Suprapubic skin (tissue), 4 donors: ENCODE results near the gene PAFAH1B1. TPM values are rescaled to one million over a fixed set of nuclear protein-coding genes. Genes with fewer than 3 reads are reported as not detected.
"Not testable (repeated sequence)": the region's sequence is repeated elsewhere in the genome, so short reads cannot be mapped to it uniquely, and the experiment has no call there.

Source experiments
- DNase-seq, 2 donors: peaks; one replicate each; pipeline ENCODE4 v3.0.0-alpha.2; 2019; ENCODE audit warnings: low spot score in 2 of 2
- H3K27ac ChIP-seq: fragments of 200-600 bp; sonication (generic); one replicate; pipeline ENCODE4 v1.5.1; 2019
- H3K27me3 ChIP-seq: fragments of 200-600 bp; sonication (generic); one replicate; pipeline ENCODE4 v1.5.1; 2019
- H3K36me3 ChIP-seq: fragments of 200-600 bp; sonication (generic); one replicate; pipeline ENCODE4 v1.5.1; 2019
- H3K4me1 ChIP-seq: fragments of 200-600 bp; sonication (generic); one replicate; pipeline ENCODE4 v1.5.1; 2019
- H3K4me3 ChIP-seq: fragments of 200-600 bp; sonication (generic); one replicate; pipeline ENCODE4 v1.5.1; 2019; ENCODE audit warnings: mild to moderate bottlenecking
- H3K9me3 ChIP-seq: fragments of 200-600 bp; sonication (generic); one replicate; pipeline ENCODE4 v1.5.1; 2019
- EP300 ChIP-seq: sonication (generic); formaldehyde crosslinking; IDR thresholded peaks from one replicate; pipeline ENCODE4 v1.6.1; 2017; ENCODE audit warnings: antibody characterized with exemption
- POLR2A ChIP-seq, 2 donors: fragments of 450-650 bp; IDR thresholded peaks; one replicate each; pipeline ENCODE4 v1.6.1; 2017; ENCODE audit warnings: antibody characterized with exemption in 2 of 2, mild to moderate bottlenecking in 2 of 2, moderate library complexity in 2 of 2
- POLR2AphosphoS5 ChIP-seq, 3 donors: sonication (generic); formaldehyde crosslinking; IDR thresholded peaks; one replicate each; pipeline ENCODE4 v1.6.1; 2017; ENCODE audit warnings: antibody characterized with exemption in 3 of 3
- WGBS: methylation state at CpG from one replicate; pipeline ENCODE4 v1.1.5; 2018; 5-methylcytosine and 5-hydroxymethylcytosine counted together
- total RNA-seq, 4 donors: library from RNA; depleted of rRNA; stranded (reverse); fragments of >200 nt; gene quantifications; one replicate each; pipeline ENCODE4 v1.1.0, GENCODE V29; 2016
- TF ChIP-seq, protein P1 (sequence below), 2 donors: fragments of 200-600 bp in 1 of 2; fragments of 450-650 bp in 1 of 2; sonication (generic) in 1 of 2; IDR thresholded peaks; one replicate each; pipeline ENCODE4 v1.5.1; 2016 to 2019; ENCODE audit warnings: antibody characterized with exemption in 2 of 2, mild to moderate bottlenecking in 1 of 2, moderate library complexity in 1 of 2

PAFAH1B1 gene
- total RNA-seq, 4 donors from 2014 or later, result 97.4 to 283 (median 125) TPM

DNA sequence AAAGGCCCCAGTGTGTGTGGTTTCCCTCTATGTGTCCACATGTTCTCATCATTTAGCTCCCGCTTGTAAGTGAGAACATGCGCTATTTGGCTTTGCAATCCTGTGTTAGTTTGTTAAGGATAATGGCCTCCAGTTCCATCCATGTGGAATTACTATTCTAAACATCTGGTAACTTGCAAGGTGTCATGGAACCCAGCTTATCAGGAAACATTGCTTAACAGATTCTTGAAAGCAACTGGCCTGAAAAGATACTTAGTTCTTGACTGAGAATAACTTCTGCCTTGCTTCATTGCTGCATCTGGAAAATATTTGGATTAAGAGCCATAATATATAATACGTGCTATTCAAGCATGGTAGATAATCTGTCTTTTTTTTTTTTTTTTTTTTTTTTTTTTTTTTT, 27.8 kb downstream of the PAFAH1B1 start:
- WGBS, result 84% methylated on average over 3 of the region's 3 CpGs
- Histone ChIP-seq H3K36me3 (peaks cover 5% of the 10 kb centered on the region), H3K4me1 (peaks cover 16% of the 10 kb centered on the region), H3K4me3 (no peak overlapping the region), H3K27me3 (no peaks in the 10 kb centered on the region), H3K27ac (no peak overlapping the region), H3K9me3 (no peaks in the 10 kb centered on the region)
- DNase-seq, result no peak
- no peak for TF ChIP-seq POLR2AphosphoS5 (IDR thresholded peaks at IDR 0.05)
- no peak for TF ChIP-seq POLR2A (IDR thresholded peaks at IDR 0.05)
- TF ChIP-seq, protein P1, sequence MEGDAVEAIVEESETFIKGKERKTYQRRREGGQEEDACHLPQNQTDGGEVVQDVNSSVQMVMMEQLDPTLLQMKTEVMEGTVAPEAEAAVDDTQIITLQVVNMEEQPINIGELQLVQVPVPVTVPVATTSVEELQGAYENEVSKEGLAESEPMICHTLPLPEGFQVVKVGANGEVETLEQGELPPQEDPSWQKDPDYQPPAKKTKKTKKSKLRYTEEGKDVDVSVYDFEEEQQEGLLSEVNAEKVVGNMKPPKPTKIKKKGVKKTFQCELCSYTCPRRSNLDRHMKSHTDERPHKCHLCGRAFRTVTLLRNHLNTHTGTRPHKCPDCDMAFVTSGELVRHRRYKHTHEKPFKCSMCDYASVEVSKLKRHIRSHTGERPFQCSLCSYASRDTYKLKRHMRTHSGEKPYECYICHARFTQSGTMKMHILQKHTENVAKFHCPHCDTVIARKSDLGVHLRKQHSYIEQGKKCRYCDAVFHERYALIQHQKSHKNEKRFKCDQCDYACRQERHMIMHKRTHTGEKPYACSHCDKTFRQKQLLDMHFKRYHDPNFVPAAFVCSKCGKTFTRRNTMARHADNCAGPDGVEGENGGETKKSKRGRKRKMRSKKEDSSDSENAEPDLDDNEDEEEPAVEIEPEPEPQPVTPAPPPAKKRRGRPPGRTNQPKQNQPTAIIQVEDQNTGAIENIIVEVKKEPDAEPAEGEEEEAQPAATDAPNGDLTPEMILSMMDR (IDR thresholded peaks at IDR 0.05), result no peak
- no peak for TF ChIP-seq EP300

DNA sequence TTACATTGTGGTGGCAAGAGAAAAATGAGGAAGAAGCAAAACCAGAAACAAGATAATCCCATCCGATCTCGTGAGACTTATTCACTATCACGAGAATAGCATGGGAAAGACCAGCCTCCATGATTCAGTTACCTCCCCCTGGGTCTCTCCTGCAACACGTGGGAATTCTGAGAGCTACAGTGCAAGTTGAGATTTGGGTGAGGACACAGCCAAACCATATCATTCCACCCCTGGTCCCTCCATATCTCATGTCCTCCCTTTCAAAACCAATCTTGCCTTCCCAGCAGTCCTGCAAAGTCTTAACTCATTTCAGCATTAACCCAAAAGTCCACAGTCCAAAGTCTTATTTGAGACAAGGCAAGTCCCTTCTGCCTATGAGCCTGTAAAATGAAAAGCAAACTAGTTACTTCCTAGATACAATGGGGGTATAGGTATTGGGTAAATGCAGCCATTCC, 28.5 kb downstream of the PAFAH1B1 start:
- not testable (repeated sequence) for H3K4me3 ChIP-seq, H3K27ac ChIP-seq, H3K36me3 ChIP-seq, DNase-seq, H3K27me3 ChIP-seq, H3K9me3 ChIP-seq
- H3K4me1 ChIP-seq, result peaks cover 14% of the 10 kb centered on the region
- WGBS, result 83% methylated on average over 4 of the region's 4 CpGs

DNA sequence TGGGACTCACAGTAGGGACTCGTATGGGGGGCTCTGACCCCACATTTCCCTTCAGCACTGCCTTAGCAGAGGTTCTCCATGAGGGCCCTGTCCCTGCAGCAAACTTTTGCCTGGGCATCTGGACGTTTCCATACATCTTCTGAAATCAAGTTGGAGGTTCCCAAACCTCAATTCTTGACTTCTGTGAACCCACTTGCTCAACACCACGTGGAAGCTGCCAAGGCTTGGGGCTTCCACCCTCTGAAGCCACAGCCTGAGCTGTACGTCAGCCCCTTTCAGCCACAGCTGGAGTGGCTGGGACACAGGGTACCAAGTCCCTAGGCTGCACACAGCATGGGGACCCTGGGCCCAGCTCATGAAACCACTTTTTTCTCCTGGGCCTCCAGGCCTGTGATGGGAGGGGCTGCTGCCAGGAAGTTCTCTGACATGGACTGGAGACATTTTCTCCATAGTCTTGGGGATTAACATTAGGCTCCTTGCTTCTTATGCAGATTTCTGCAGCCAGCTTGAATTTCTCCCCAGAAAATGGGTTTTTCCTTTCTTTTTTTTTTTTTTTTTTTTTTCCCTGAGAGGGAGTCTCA, 29.4 kb downstream of the PAFAH1B1 start:
- H3K27me3 ChIP-seq, H3K27ac ChIP-seq, DNase-seq, H3K9me3 ChIP-seq, H3K36me3 ChIP-seq, H3K4me3 ChIP-seq: not testable (repeated sequence)
- H3K4me1 ChIP-seq, result peaks cover 14% of the 10 kb centered on the region
- WGBS, result 80% methylated on average over 4 of the region's 4 CpGs

DNA sequence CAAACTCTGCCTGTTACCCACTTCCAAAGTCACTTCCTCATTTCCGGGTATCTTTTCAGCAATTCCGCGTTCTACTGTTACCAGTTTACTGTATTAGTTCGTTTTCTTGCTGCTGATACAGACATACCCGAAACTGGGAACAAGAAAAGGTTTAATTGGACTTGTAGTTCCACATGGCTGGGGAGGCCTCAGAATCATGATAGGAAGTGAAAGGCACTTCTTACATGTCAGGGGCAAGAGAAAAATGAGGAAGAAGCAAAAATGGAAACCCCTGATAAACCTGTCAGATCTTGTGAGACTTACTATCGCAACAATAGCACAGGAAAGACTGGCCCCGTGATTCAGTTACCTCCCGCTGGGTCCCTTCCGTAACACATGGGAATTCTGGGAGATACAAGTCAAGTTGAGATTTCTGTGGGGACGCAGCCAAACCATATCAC, 30.9 kb downstream of the PAFAH1B1 start:
- peaks cover 18% of the 10 kb centered on the region for H3K4me1 ChIP-seq
- 82% methylated on average over 10 of the region's 10 CpGs for WGBS
- peaks cover 5% of the 10 kb centered on the region for H3K36me3 ChIP-seq
- H3K4me3 ChIP-seq, result no peak overlapping the region
- no peaks in the 10 kb centered on the region for H3K27me3 ChIP-seq
- H3K9me3 ChIP-seq, result no peaks in the 10 kb centered on the region
- no peak overlapping the region for H3K27ac ChIP-seq
- DNase-seq, result no peak
- TF ChIP-seq POLR2AphosphoS5 (IDR thresholded peaks at IDR 0.05), result no peak
- no peak for TF ChIP-seq EP300
- no peak for TF ChIP-seq POLR2A (IDR thresholded peaks at IDR 0.05)
- TF ChIP-seq, protein P1 (IDR thresholded peaks at IDR 0.05), result no peak

DNA sequence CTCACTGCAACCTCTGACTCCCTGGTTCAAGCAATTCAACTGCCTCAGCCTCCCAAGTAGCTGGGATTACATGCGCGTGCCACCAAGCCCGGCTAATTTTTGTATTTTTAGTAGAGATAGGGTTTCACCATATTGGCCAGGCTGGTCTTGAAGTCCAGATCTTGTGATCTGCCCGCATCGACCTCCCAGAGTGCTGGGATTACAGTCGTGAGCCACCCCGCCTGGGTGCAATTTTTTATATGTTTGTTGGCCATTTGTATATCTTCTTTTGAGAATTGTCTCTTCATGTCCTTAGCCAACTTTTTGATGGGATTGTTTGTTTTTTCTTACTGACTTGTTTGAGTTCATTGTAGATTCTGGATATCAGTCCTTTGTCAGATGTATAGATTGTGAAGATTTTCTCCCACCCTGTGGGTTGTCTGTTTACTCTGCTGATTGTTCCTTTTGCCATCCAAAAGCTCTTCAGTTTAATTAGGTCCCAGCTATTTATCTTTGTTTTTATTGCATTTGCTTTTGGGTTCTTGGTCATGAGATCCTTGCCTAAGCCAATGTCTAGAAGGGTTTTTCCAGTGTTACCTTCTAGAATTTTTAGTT, 33.3 kb downstream of the PAFAH1B1 start:
- over 99% methylated on average over 7 of the region's 7 CpGs for WGBS
- peaks cover 35% of the 10 kb centered on the region for H3K4me1 ChIP-seq

DNA sequence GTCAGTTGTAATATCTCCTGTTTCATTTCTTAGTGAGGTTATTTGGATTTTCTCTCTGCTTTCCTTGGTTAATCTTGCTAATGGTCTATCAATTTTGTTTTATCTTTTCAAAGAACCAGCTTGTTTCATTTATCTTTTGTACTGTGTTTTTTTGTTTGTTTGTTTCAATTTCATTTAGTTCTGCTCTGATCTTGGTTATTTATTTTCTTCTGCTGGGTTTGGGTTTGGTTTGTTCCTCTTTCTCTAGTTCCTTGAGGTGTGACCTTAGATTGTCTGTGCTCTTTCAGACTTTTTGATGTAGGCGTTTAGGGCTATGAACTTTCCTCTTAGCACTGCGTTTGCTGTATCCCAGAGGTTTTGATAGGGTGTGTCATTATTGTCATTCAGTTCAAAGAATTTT, 35.5 kb downstream of the PAFAH1B1 start:
- H3K4me1 ChIP-seq, result peaks cover 50% of the 10 kb centered on the region
- H3K4me3 ChIP-seq, result not testable (repeated sequence)
- WGBS, result 84% methylated on average over 2 of the region's 2 CpGs

More for the DNA sequence above, 33.3 kb downstream of the PAFAH1B1 start:
- not testable (repeated sequence) for H3K9me3 ChIP-seq, H3K36me3 ChIP-seq, H3K27me3 ChIP-seq, H3K4me3 ChIP-seq, DNase-seq, H3K27ac ChIP-seq

DNA sequence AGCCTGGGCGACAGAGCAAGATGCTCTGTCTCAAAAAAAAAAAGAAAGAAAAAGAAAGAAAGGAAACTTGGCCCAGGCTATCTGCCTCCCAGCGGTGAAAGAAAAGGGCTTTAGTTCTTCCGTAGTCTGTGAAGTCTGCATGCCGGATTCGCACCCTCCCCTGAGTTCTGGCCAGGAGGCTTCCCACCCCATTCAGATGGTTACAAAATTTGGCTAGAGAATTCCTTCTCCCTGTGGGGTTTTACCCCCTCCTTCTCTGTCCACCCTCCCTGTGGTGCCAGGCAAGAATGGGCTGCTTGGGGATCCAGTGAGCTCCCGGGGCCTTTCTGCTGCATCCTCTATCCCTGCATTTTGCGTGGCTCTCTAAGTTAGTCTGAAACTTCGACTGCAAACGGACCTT, 37.8 kb downstream of the PAFAH1B1 start:
- Histone ChIP-seq H3K27ac (no peak overlapping the region), H3K9me3 (no peaks in the 10 kb centered on the region), H3K27me3 (no peaks in the 10 kb centered on the region), H3K4me1 (peaks cover 53% of the 10 kb centered on the region), H3K36me3 (no peaks in the 10 kb centered on the region), H3K4me3 (no peak overlapping the region)
- WGBS, result 38% methylated on average over 9 of the region's 9 CpGs
- TF ChIP-seq, protein P1 (IDR thresholded peaks at IDR 0.05), result no peak
- TF ChIP-seq POLR2A (IDR thresholded peaks at IDR 0.05) (no peak), POLR2AphosphoS5 (IDR thresholded peaks at IDR 0.05) (no peak), EP300 (no peak)
- no peak for DNase-seq

More for the DNA sequence above, 35.5 kb downstream of the PAFAH1B1 start:
- H3K9me3 ChIP-seq, H3K27me3 ChIP-seq, H3K27ac ChIP-seq, DNase-seq, H3K36me3 ChIP-seq: not testable (repeated sequence)
